GM19395 (cell line): ENCODE results near the gene TNNT3.
"Not testable (repeated sequence)": the region's sequence is repeated elsewhere in the genome, so short reads cannot be mapped to it uniquely, and the experiment has no call there.

Experiments used
- ATAC-seq: cut with Tn5 transposase; IDR thresholded peaks from one replicate; pipeline ENCODE4 v1.9.1; 2021; ENCODE audit warnings: mild to moderate bottlenecking, moderate library complexity; ENCODE audit not compliant: unreplicated experiment

TNNT3 gene

DNA sequence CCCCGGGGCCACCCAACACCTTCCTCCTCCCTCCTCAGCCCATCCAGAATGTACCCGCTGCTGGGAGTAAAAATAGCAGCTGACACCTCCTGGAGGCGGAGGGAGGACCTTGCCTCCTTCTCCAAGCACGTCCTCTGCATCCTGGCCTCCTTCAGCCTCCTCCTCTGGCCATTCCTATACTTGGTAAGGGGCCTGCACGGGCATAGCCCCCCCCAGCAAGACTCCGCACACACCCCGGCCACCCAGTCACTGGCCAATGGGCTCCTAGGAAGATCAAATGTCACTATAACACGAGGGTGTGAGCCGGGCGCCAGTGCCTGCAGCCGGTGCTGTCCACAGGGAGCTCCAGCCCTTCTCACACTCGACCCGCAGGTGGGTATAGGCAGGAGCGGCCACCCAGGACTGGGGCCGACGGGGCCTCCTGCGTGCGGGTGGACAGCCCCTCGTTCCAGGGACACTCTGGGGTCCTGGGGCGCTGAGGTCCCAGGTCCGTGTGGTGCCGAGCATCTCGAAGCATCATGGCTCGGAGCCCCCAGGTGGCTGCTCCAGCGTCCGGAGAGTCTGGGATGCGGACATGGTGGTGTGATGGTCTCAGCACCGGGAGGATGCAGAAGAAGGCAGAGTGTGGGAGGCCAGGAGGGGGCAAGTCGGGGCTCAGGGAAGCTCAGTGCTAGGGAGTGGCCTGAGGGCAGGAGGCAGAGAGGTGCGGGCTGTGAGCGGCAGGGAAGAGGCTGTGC is at the start of gene TNNT3:
Gene TNNT3 (plus strand): TSS at position 313 of the 737 bp plus-strand sequence. CDS start 3,172 bp downstream, outside the sequence.
- ATAC-seq, result no peak

DNA sequence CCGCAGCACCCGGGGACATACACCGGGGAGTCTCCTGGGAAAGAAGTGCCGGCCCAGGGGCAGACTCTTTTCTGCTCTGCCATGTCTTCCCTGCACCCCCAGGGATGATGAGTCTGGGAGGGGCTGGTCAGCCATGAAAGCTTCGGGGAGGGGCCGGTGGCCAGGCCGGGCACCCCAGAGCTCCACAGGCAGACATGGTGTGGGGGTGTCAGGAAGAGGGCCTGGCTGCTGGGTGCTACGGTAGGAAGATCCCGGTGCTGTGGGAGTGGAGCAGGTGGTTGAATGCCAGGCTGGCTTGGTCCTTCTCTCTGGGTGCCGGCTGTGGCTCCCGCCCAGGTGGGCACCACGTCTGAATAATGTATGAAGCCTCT is 49.2 kb upstream of the TNNT3 start:
- no peak for ATAC-seq

DNA sequence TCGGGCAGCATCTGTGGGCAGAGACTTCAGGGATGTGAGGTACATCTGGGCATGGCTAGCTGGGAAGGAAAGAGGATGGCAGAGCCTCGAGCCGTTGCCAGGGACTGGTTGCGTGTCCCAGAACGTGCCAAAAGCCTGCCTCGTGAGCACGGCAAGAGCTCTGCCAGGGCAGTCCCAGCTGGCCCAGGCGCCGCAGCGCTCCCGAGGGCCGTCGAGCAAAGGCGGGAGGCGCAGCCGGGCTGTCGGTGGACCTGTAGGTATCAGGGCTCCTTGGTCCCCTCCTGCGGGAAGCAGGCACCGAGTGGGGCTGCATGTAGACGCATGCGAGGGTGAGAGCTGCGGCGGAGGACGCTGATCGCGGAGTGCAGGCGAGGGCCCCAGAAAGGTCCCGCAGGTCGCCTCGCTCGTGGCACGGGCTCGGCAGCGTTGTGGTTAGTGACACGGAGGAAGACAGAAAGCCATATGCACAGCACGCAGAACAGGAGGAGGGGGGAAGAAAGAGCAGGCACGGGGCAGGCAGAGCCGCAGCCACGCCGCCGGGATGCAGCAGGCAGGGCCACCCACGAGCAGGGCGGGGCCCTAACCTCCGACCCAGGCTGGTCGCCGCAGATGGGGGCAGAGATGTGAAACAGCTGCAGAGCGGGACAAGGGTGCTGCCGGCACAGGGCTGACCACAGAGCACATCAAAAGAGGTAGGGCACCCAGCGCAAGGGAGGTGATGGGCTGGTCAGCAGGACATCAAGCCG is 48.6 kb upstream of the TNNT3 start:
- ATAC-seq, result no peak

DNA sequence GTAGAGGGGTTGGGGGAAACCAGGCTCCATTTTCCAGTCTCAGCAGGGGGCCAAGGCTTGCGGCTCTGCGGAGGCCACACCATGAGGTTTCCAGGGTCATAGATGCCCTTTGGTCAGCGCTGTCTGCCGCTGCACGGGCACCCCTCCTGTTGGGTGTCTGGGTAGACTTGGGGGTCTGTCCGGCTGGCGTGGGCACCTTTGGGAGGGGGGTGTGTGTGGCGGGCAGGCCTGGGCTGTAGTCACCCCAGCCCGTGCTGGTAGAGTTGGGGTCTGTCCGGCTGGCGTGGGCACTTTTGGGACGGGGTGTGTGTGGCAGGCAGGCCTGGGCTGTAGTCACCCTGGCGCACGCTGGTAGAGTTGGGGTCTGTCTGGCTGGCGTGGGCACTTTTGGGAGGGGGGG is 48.0 kb upstream of the TNNT3 start:
- ATAC-seq, result no peak

DNA sequence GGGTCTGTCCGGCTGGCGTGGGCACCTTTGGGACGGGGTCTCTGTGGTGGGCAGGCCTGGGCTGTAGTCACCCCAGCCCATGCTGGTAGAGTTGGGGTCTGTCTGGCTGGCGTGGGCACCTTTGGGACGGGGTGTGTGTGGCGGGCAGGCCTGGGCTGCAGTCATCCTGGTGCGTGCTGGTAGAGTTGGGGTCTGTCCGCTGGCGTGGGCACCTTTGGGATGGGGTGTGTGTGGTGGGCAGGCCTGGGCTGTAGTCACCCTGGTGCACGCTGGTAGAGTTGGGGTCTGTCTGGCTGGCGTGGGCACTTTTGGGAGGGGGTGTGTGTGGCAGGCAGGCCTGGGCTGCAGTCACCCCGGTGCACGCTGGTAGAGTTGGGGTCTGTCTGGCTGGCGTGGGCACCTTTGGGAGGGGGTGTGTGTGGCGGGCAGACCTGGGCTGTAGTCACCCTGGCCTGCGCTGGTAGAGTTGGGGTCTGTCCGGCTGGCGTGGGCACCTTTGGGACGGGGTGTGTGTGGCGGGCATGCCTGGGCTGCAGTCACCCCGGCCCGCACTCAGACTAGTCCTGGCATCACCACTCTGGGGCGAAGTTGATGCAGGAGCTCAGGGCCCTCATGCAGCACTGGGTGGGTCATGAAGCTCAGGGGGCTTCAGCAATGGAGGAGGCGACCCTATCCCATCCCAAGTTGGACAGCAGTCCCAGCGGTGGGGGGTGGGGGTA is 47.1 kb upstream of the TNNT3 start:
- ATAC-seq, result no peak

DNA sequence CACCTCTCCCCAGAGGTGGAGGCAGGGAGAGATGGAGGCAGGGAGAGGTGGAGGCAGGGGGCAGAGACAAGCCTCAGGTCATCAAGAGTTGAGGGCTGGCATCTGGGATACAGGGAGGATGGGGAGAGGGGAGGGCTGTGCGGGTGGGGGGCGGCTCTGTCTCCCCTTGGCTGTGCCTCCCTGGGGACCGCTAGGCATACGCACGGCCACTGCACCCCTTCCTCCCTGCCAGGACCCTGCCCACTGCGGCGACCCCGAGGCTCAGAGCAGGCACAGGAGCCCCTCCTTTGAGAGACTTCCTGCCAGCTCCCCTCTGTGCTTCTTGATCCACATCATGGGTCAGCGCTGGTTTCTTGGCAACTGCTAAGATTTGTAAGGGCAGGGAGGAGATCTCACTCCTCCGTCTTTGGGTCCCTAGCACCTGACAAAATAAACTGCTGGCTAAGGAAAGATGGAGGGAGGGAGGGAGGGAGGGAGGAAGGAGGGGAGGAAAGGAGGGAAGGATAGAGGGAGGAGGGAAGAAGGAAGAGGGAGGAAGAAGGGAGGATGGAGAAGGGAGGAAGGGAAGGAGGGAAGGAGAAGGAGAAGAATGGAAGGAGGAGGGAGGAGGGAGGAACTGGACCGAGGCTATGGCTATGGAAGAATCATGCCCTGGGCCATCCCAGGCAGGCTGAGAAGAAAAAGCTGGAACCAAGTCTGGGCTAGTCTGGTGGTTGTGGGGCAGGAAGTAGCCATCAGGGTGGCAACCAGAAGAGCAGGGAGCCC is 46.3 kb upstream of the TNNT3 start:
- no peak for ATAC-seq

DNA sequence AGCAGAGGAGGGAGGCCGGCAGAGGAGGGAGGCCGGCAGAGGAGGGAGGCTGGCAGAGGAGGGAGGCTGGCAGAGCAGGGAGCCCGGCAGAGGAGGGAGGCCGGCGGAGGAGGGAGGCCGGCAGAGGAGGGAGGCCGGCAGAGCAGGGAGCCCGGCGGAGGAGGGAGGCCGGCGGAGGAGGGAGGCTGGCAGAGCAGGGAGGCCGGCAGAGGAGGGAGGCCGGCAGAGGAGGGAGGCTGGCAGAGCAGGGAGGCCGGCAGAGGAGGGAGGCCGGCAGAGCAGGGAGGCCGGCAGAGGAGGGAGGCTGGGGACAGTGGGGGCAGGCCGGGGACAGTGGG is 45.7 kb upstream of the TNNT3 start:
- ATAC-seq, result not testable (repeated sequence)

DNA sequence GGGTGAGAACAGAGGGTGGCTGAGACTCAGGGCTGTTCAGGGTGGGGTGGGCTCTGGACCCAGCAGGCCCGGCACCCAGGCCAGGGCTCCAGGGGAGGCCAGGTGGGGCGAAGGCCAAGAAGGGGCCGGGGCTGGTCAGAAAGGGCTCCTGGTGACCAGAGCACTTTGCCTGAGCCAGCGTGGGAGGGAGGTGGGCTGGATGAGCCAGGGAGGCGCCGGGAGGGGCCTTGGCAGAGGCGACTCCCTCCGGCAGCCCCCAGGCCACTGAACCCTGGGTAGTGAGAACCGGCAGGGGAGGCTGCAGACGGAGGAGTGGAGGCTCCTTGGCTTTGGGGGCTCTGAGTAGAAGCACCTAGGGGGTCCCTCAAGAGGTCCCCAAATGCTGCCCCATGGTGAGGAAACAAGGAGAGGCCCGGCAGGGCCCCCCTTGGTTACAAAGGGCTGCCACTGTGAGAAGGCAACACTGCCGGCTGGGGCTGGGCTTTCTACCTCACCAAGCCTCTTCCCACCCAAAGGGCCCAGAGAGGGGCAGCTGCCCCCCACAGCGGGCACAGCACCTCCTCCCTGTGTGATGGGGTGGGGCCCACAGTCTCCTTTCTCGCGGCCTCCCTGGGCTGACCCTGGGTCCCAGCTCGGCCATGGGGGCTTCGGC is 44.9 kb upstream of the TNNT3 start:
- ATAC-seq, result not testable (repeated sequence)

DNA sequence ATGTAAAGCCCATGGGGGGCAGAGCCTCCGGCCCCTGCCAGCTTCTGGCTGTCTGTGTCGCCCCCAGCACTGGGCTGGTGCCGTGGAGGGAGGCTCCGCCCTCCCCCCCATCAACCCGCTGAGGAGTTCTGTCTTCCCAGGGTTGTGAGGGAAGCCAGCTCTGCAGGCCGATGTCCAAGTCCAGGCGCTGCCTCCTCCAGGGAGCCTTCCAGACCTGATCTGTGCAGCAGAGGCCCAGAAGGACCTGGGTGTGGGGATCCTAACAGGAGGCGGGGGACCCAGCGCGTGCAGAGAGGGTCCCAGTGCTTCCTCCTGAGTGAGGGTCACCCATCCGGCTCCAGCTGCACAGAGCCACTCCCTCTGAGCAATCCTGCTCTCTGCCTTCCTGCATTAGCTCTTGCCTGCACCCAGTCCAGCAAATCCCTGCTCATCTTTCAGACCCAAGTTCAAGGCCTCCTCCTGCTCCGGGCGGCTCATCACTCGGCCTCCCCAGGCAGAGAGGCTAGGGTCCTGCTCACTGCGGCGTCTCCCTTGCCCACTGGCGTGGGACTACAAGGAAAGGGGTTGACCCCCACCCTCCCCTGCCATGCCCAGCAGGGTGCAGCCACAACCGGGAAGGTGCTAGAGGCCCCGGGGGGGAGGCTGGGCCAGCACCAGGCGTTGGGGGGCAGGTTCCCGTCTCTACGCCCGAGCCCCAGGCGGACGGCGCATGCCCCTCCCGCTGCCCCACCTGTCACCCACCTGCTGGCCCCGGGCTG is 44.2 kb upstream of the TNNT3 start:
- no peak for ATAC-seq

DNA sequence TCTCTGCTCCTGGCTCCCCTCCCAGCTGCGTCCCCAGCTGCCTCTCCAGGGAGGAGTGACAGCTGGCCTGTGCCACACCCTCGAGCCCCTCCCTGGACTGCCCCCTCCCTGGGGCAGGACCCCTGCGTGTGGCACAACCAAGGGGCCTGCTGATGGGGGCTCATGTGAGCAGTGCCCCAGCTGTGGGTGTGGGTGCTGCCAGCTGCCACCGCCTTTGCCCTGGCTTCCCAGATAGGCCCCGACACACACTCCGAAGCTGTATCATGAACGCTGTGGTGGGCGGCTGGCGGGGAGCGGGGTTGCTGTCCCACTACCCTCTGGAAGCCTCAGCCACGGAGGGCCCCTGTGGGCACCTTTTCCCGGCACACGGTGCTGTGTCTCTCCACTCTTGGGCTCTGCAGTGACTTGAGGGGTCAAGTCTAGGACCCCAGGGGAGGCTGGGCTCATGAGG is 43.6 kb upstream of the TNNT3 start:
- not testable (repeated sequence) for ATAC-seq

DNA sequence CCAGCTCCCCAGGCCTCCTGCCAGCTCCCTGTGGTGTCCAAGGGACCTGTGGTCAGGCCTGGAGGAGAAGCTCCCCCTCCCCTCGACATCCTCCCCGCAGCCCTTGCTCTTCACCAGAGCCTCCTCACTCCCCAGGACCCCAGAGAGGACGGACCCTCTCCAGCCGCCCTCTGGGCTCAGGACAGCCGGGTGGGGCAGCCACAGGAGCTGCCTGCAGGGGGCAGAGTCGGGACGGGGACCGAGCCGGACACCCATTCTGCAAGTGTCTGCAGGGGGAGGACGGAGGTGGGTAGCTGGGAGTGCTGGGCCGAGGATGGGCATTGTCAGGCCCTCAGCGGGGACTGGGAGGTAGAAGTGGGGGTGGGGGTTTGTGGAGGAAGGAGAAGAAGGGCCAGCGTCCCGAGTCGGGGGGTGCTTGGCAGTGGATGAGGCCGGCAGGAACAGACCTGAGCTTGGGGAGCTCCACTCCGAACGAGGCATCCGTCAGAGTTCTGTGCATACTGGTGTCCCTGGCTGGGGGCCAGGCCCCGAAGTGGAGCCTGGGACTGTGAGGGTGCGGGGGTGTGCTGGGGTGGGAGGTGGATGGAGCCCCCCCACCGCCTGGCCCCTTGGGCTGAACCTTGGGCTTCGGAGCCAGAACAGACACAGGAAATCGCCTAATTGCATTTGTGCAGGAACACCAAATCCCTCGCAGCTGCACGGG is 43.0 kb upstream of the TNNT3 start:
- no peak for ATAC-seq

DNA sequence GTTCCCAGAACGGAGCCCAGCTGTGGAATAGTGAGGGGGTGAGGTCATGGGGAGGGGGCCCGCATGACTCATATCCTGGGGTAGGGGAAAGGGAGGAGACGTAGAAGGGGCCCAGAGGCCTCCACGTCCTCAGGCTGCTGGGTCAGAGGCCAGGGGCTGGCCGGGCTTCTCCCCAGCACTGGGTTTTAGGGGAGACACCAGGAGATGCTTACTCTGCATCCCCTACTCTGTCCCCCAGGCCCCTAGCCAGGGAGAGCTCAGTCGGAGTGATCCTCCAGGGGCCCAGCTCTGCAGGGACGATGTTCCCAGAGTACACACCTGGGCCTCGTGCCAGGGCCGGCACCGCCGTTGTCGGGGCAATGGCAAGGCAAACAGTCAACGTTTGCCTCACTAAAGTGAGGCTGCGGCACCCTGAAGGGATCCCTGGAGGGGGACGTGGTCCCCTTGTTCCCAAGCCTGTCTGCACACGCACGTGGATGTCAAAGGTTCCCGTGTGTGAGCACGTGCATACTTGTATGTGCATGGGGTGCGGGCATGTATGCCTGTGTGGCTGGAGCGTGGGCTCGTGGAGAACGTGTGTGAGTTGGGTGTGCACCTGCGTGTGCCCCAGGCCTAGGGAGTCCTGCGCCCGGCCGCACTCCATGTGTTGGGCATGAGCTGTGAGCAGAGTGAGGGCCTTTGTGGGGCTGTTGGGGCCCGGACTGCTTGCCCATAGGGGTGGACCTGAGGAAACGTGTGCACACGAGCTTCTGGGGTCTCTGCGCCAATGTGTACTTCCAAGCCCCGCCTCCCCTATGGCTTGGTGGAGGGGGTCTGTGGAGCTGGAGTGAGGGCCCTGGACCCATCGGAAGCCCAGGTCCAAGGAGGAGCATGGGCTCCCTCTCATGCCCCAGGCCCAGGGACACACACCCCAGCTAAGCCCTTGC is 42.0 kb upstream of the TNNT3 start:
- no peak for ATAC-seq

DNA sequence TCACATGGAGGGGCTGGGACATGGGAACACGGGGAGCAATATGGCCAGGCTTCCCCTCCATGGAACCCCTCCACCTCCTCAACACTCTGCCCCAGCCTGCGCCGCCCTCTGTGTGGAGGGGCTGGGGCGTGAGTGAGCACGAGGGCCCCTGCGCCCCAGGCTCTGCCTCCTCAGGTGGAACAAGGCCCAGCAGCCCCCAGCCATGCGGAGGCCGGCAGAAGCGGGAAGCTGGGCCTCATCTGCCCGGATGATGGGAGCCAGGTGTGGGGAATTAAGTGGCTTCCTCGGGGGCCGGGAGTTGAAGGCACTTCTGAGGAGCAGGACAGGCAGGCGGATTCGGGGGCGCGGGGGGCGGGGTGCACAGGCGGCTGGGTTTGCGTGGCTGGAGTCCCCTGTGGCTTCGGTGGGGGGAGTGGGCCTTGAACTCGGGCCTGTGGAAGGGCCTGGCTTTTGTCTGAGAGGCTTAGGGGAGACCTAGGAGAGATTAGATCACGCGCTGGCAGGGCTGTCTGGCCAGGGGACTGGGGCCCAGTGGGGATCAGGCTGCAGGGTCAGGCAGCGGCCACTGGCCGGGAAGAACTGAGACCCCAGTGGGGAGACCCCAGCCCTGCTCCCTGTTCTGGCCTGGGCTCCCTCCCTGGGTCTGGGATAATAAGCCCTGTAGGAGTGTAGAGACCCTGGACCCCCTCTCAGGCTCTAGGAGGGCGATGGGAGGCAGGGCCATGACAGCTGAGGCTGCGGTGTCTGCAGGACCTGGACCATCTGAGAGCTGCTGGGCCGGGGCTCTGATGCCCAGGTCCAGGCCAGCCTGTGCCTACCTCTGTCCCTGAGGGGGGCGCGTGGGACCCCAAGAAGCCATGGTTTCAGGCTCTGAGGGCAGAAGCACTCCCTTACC is 41.1 kb upstream of the TNNT3 start:
- ATAC-seq, result no peak

DNA sequence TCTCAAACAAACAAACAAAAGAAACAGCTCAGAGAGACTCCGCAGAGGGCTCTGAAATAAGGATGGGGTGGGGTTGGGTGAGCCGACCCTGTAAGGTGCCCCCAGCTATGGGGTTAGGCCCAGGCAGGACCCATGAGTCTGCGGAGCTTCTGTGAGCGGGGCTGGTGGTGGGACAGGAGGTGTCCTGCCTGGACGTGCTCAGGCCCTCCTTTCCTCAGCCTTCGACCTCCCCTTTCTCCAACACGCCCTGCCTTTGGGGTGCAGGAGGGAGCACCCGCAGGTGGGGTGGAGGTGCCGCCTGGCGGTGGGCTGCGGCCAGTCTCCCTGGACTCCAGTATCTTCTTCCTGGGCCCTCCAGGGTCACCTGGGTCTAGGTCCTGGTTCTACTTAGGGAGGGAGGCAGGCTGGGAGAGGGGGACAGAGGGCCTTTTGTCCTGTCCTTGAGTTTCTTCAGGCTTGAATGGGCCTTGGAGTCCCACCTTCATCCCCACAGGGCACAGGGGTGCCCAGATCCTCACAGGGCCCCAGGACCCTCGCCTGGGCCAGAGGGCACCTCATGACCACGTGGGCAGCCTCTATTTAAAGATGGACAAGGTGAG is 40.1 kb upstream of the TNNT3 start:
- no peak for ATAC-seq

DNA sequence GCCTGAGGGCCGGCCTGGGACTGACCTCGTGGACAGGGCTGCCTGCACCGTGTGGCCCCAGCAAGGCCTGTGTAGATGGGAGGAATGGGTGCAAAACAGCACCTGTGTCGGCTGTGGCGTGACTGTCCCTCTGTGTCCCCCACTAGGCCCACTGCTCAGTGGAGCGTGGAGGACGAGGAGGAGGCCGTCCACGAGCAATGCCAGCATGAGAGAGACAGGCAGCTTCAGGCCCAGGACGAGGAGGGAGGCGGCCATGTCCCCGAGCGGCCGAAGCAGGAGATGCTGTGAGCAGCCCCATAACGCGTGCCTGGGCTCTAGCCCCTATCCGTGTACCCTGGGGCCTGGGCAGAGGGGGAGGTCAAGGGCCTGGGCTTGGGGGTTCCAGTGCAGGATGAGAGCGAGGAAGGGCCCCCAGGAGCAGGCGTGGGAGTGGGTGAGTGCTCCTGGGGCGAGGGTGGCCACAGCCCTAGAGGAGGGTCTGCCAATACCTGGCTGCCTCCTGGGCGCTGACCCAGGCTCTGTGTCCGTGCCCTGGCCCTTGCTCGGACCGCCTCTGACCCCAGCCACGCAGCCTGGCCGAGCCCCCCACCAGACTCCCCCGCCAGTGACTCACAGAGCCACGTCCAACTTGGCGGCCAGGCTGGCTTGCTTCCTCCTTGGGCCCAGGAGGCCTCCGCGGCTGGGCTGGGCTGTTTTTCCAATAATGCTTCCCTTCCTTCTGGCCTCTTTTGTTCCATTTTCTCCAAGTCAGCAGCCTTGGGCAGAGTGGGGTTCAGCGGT is 39.4 kb upstream of the TNNT3 start:
- no peak for ATAC-seq
